Naive thymus-derived CD4-positive, alpha-beta T cell (primary cell): ENCODE measurements around the gene ARHGEF17. TPM values are rescaled to one million over a fixed set of nuclear protein-coding genes. Genes with fewer than 3 reads are reported as not detected.

ENCODE experiments used
- ATAC-seq: fragments of 150-1000 bp; cut with Tn5 transposase; 2 replicates; pipeline ENCODE4 v1.10.0; 2021; ENCODE audit warnings: mild to moderate bottlenecking, moderate library complexity
- CTCF ChIA-PET: fragments of 350-600 bp; sonication (Branson Sonifier 250); formaldehyde crosslinking; loops from one replicate; lab custom pipeline; 2021; ENCODE audit warnings: antibody characterized with exemption; lab: Charles Lee
- POLR2A ChIA-PET: fragments of 350-600 bp; sonication (Branson Sonifier 250); formaldehyde crosslinking; loops from one replicate; lab custom pipeline; 2021; ENCODE audit warnings: antibody characterized with exemption, inconsistent platforms; lab: Charles Lee
- DNase-seq, 9 donors: peaks; one replicate each; pipeline versions ENCODE4 v3.0.0 to v3.0.0-alpha.2; 2020 to 2022; ENCODE audit warnings: mixed read lengths in 1 of 9
- H3K27ac ChIP-seq: one replicate; pipeline ENCODE4 v1.7.0; 2013; ENCODE audit warnings: mild to moderate bottlenecking, low read depth, low read length, moderate library complexity
- H3K27me3 ChIP-seq, 2 donors: one replicate each; pipeline ENCODE4 v1.7.0; 2013; ENCODE audit warnings: low read length in 2 of 2, mild to moderate bottlenecking in 2 of 2, moderate library complexity in 2 of 2; ENCODE audit not compliant: control insufficient read depth in 2 of 2, insufficient read depth in 2 of 2
- H3K36me3 ChIP-seq, 3 experiments: 1 replicate in 2 of 3; 2 replicates in 1 of 3; pipeline ENCODE4 v1.7.0; 2013; ENCODE audit warnings: low read length in 3 of 3, mild to moderate bottlenecking in 3 of 3, moderate library complexity in 1 of 3; ENCODE audit not compliant: insufficient read depth in 3 of 3, control insufficient read depth in 2 of 3
- H3K4me1 ChIP-seq, 2 donors: one replicate each; pipeline ENCODE4 v1.7.0; 2013; ENCODE audit warnings: low read length in 2 of 2, mild to moderate bottlenecking in 2 of 2, moderate library complexity in 1 of 2; ENCODE audit not compliant: control insufficient read depth in 2 of 2, insufficient read depth in 2 of 2
- H3K4me3 ChIP-seq: 2 replicates; pipeline ENCODE4 v1.7.0; 2013; ENCODE audit warnings: mild to moderate bottlenecking, low read length
- H3K9me3 ChIP-seq, 3 experiments: 1 replicate in 2 of 3; 2 replicates in 1 of 3; pipeline ENCODE4 v1.7.0; 2013; ENCODE audit warnings: low read length in 3 of 3; ENCODE audit not compliant: control insufficient read depth in 2 of 3
- H3K27ac Mint-ChIP-seq, 9 donors: one replicate each; pipeline ENCODE4 v1.8.0; 2020 to 2022; ENCODE audit warnings: mixed read lengths in 9 of 9, mild to moderate bottlenecking in 8 of 9, moderate library complexity in 5 of 9, inconsistent platforms in 2 of 9
- H3K27me3 Mint-ChIP-seq, 5 donors: one replicate each; pipeline ENCODE4 v1.8.0; 2021 to 2022; ENCODE audit warnings: mixed read lengths in 5 of 5, mild to moderate bottlenecking in 1 of 5
- H3K36me3 Mint-ChIP-seq, 5 donors: one replicate each; pipeline ENCODE4 v1.8.0; 2020 to 2022; ENCODE audit warnings: mixed read lengths in 5 of 5, mild to moderate bottlenecking in 3 of 5, inconsistent platforms in 1 of 5
- H3K4me1 Mint-ChIP-seq, 7 donors: one replicate each; pipeline ENCODE4 v1.8.0; 2020 to 2022; ENCODE audit warnings: mixed read lengths in 7 of 7, mild to moderate bottlenecking in 3 of 7, inconsistent platforms in 1 of 7
- H3K4me3 Mint-ChIP-seq, 10 donors: one replicate each; pipeline ENCODE4 v1.8.0; 2020 to 2022; ENCODE audit warnings: mild to moderate bottlenecking in 10 of 10, mixed read lengths in 10 of 10, moderate library complexity in 6 of 10, inconsistent platforms in 2 of 10
- H3K9me3 Mint-ChIP-seq, 11 donors: one replicate each; pipeline ENCODE4 v1.8.0; 2020 to 2022; ENCODE audit warnings: mixed read lengths in 11 of 11, mild to moderate bottlenecking in 4 of 11, inconsistent platforms in 1 of 11, moderate library complexity in 1 of 11
- intact Hi-C, 2 donors: fragments of 100-400 bp; cut with micrococcal nuclease; formaldehyde crosslinking; loops; one replicate each; pipeline ENCODE4 v1.15.1; 2023
- polyA plus RNA-seq, 2 donors: library from polyadenylated mRNA; unstranded; fragments of 300-500 nt; fragmentation: Illumina TruSeq; gene quantifications; one replicate each; pipeline ENCODE4 v1.2.3, GENCODE V29; 2021
- total RNA-seq, 6 experiments: library from RNA in 5 of 6; stranded (reverse) in 5 of 6; gene quantifications; 1 replicate in 5 of 6; 2 replicates in 1 of 6; pipeline ENCODE4 v1.2.3 and lab custom pipeline; 2021 to 2026

The ARHGEF17 gene
- total and polyA plus RNA-seq, 7 experiments from 2014 or later = 0.11 to 1.1 (median 0.98) TPM; not detected in 4

GRCh38 chr11:73374151-73374550 lies 66.1 kb downstream of the ARHGEF17 start:
- Histone ChIP-seq H3K27ac (no peak overlapping the region), H3K27me3 (no peaks in the 10 kb centered on the region), H3K36me3 (no peaks in the 10 kb centered on the region), H3K9me3 (no peaks in the 10 kb centered on the region), H3K4me1 (peaks cover 12 to 22% of the 10 kb centered on the region in 2 donors), H3K4me3 (no peak overlapping the region)
- intact Hi-C loops = loop anchor here in 1 of 2 donors (10.0 kb wide), 1 partner anchor 391 kb away; the partner anchor contains the start of gene RAB6A
- Mint-ChIP-seq H3K4me1 (peaks cover 19 to 36% (median 32%) of the 10 kb centered on the region in 7 donors), H3K27me3 (no peaks in the 10 kb centered on the region), H3K36me3 (peaks cover 0 to 3% (median 0%) of the 10 kb centered on the region in 5 donors), H3K9me3 (no peaks in the 10 kb centered on the region), H3K4me3 (peak overlapping the region in 2 of 10 donors; percentile 21 to 68), H3K27ac (peak overlapping the region in 3 of 9 donors; percentile 59 to 92 (median 87))
- ATAC-seq (no peak), DNase-seq (no peak)
- POLR2A ChIA-PET = interaction anchor here (1.1 to 2.0 kb wide), 3 partner anchors 9 to 19 kb away, joined by 3 to 6 read pairs (median 4); no protein-coding TSS in a partner anchor
- CTCF ChIA-PET = interaction anchor here (1.1 to 1.8 kb wide), 2 partner anchors 19 to 22 kb away, joined by 4 to 14 read pairs; no protein-coding TSS in a partner anchor

- Mint-ChIP-seq H3K36me3 (peaks cover 0 to 9% (median 0%) of the 10 kb centered on the region in 5 donors), H3K4me1 (peaks cover 27 to 44% (median 41%) of the 10 kb centered on the region in 7 donors), H3K27ac (peak overlapping the region; percentile 87 to 94 (median 92)), H3K27me3 (no peaks in the 10 kb centered on the region), H3K9me3 (no peaks in the 10 kb centered on the region), H3K4me3 (peak overlapping the region; percentile 69 to 94 (median 82))
- DNase-seq (no peak), ATAC-seq (no peak)
- intact Hi-C loops = loop anchor here (1.0 to 10.0 kb wide), 14 partner anchors 9 to 1117 kb away; partner anchors contain the start of genes FAM168A (in 2 of the 2), ARHGEF17 (in 1 of the 2), C2CD3 (in 1 of the 2) and FCHSD2 (in 1 of the 2)
- peak overlapping the region; percentile 92 for H3K27ac ChIP-seq
- POLR2A ChIA-PET = interaction anchor here (1.2 kb wide), 1 partner anchor 9 kb away, joined by 4 read pairs; no protein-coding TSS in a partner anchor
- H3K9me3 ChIP-seq = no peaks in the 10 kb centered on the region
- H3K4me1 ChIP-seq = peaks cover 12 to 22% of the 10 kb centered on the region in 2 donors
- no peaks in the 10 kb centered on the region for H3K36me3 ChIP-seq
- H3K27me3 ChIP-seq = no peaks in the 10 kb centered on the region
- CTCF ChIA-PET = interaction anchor here (1.2 to 3.7 kb wide), 3 partner anchors 10 to 24 kb away, joined by 3 to 15 read pairs (median 4); no protein-coding TSS in a partner anchor
- peak overlapping the region; percentile 17 for H3K4me3 ChIP-seq
Measured at GRCh38 chr11:73375830-73376159, 67.7 kb downstream of the ARHGEF17 start.

GRCh38 chr11:73376160-73376802 lies 68.2 kb downstream of the ARHGEF17 start, which contains the start of gene RELT:
RELT (plus strand) TSS chr11:73376399; CDS start chr11:73389137, 12,738 bp downstream.
- Histone ChIP-seq H3K9me3 (no peaks in the 10 kb centered on the region), H3K27ac (peak within 1 kb of the TSS; percentile 92), H3K4me3 (peak within 1 kb of the TSS; percentile 84), H3K4me1 (peaks cover 12 to 22% of the 10 kb centered on the region in 2 donors), H3K36me3 (no peaks in the 10 kb centered on the region), H3K27me3 (no peaks in the 10 kb centered on the region)
- Mint-ChIP-seq H3K27me3 (no peaks in the 10 kb centered on the region), H3K27ac (peak within 1 kb of the TSS; percentile 87 to 99 (median 95)), H3K36me3 (peaks cover 0 to 9% (median 0%) of the 10 kb centered on the region in 5 donors), H3K9me3 (no peaks in the 10 kb centered on the region), H3K4me1 (peaks cover 32 to 49% (median 41%) of the 10 kb centered on the region in 7 donors), H3K4me3 (peak within 1 kb of the TSS; percentile 86 to 99 (median 92))
- CTCF ChIA-PET = interaction anchor here (3.7 kb wide), 1 partner anchor 25 kb away, joined by 15 read pairs; no protein-coding TSS in a partner anchor
- DNase-seq (peak; percentile 84 to 99 (median 96)), ATAC-seq (peak; percentile 93)
- POLR2A ChIA-PET = interaction anchor here (1.2 kb wide), 1 partner anchor 17 kb away, joined by 4 read pairs; no protein-coding TSS in a partner anchor
- intact Hi-C loops = loop anchor here (1.0 to 10.0 kb wide), 14 partner anchors 10 to 1116 kb away; partner anchors contain the start of genes FAM168A (in 2 of the 2), ARHGEF17 (in 1 of the 2), C2CD3 (in 1 of the 2) and FCHSD2 (in 1 of the 2)

DNA sequence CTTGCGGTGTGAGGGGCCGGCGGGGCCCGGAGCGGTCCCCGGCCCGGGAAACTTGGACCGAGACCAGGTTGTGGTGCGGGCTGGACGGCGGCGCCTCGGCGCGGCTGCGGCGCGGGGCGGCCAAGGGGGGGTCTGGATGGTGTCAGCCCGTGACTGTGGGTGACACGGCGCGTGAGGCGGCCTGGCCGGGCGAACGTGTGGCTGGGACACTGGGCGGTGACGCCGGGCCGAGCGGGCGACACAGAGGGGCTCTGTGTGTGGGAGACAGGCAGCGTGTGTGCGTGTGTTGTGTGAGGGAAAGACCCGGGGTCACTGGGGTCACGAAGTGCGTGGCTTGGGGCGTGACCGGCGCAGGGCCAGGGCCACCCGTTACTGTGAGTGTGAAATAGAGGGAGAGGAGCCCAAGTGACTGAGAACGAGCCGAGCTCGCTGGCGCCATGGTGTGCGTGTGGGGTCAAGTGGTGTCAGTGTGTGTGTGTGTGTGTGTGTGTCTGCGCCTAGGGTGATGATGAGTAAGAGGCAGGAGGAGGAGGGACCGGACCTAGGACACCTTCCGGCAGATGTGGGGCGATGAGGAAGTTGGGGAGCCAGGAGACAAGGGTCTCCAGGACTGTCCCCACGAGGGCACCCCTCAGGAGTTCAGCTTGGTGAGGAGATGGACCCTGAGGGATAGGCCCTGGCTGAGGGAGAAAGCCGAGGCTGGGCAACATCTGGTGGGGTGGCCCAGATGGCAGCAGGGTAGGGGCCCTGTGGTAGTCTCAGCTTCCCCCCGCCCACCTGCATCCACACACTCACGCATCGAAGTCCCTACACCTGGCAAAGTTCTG lies 68.9 kb downstream of the ARHGEF17 start:
- intact Hi-C loops = loop anchor here (1.0 to 10.0 kb wide), 14 partner anchors 11 to 1115 kb away; partner anchors contain the start of genes FAM168A (in 2 of the 2), ARHGEF17 (in 1 of the 2), C2CD3 (in 1 of the 2) and FCHSD2 (in 1 of the 2)
- ChIA-PET POLR2A (interaction anchor here (0.8 to 1.2 kb wide), 4 partner anchors 10 to 17 kb away, joined by 3 to 4 read pairs (median 4); no protein-coding TSS in a partner anchor), CTCF (interaction anchor here (0.7 to 3.7 kb wide), 3 partner anchors 12 to 51 kb away, joined by 4 to 15 read pairs (median 4); no protein-coding TSS in a partner anchor)
- Mint-ChIP-seq H3K27ac (peak overlapping the region; percentile 70 to 99 (median 95)), H3K27me3 (no peaks in the 10 kb centered on the region), H3K9me3 (no peaks in the 10 kb centered on the region), H3K4me1 (peaks cover 32 to 50% (median 42%) of the 10 kb centered on the region in 7 donors), H3K4me3 (peak overlapping the region; percentile 86 to 99 (median 92)), H3K36me3 (peaks cover 0 to 9% (median 0%) of the 10 kb centered on the region in 5 donors)
- DNase-seq = peak; percentile 35 to 67 (median 51)
- Histone ChIP-seq H3K4me1 (peaks cover 12 to 22% of the 10 kb centered on the region in 2 donors), H3K9me3 (no peaks in the 10 kb centered on the region), H3K27me3 (no peaks in the 10 kb centered on the region), H3K27ac (peak overlapping the region; percentile 92), H3K4me3 (peak overlapping the region; percentile 84), H3K36me3 (no peaks in the 10 kb centered on the region)
- ATAC-seq = peak; percentile 56

- CTCF ChIA-PET = interaction anchor here (0.9 to 3.7 kb wide), 3 partner anchors 14 to 28 kb away, joined by 3 to 15 read pairs (median 4); no protein-coding TSS in a partner anchor
- Mint-ChIP-seq H3K27ac (peak overlapping the region; percentile 28 to 99 (median 82)), H3K27me3 (no peaks in the 10 kb centered on the region), H3K36me3 (peaks cover 0 to 9% (median 0%) of the 10 kb centered on the region in 5 donors), H3K9me3 (no peaks in the 10 kb centered on the region), H3K4me3 (peak overlapping the region in 4 of 10 donors; percentile 23 to 96 (median 80)), H3K4me1 (peaks cover 45 to 70% (median 65%) of the 10 kb centered on the region in 7 donors)
- Histone ChIP-seq H3K27ac (no peak overlapping the region), H3K4me3 (no peak overlapping the region), H3K4me1 (peaks cover 12 to 32% of the 10 kb centered on the region in 2 donors), H3K9me3 (no peaks in the 10 kb centered on the region), H3K36me3 (no peaks in the 10 kb centered on the region), H3K27me3 (no peaks in the 10 kb centered on the region)
- ATAC-seq (no peak), DNase-seq (no peak)
- POLR2A ChIA-PET = interaction anchor here (1.2 to 1.8 kb wide), 2 partner anchors 8 to 12 kb away, joined by 4 to 6 read pairs; no protein-coding TSS in a partner anchor
- intact Hi-C loops = loop anchor here (5.0 to 10.0 kb wide), 3 partner anchors 72 to 1113 kb away; partner anchors contain the start of genes ARHGEF17 (in 1 of the 2), LIPT2 (in 1 of the 2) and RAB6A (in 1 of the 2)
Measured at GRCh38 chr11:73379189-73379880, 71.3 kb downstream of the ARHGEF17 start.
